22Rv1 (cell line): Measurements from ENCODE around the gene MDM1.

Experiments
- CTCF ChIP-seq: fragments of 450-650 bp; IDR thresholded peaks from 2 replicates; pipeline ENCODE4 v1.5.1; 2017; ENCODE audit warnings: mild to moderate bottlenecking
- ZFX ChIP-seq: fragments of 450-650 bp; IDR thresholded peaks from 2 replicates; pipeline ENCODE4 v1.6.1; 2017; ENCODE audit warnings: antibody characterized with exemption, borderline replicate concordance

DNA sequence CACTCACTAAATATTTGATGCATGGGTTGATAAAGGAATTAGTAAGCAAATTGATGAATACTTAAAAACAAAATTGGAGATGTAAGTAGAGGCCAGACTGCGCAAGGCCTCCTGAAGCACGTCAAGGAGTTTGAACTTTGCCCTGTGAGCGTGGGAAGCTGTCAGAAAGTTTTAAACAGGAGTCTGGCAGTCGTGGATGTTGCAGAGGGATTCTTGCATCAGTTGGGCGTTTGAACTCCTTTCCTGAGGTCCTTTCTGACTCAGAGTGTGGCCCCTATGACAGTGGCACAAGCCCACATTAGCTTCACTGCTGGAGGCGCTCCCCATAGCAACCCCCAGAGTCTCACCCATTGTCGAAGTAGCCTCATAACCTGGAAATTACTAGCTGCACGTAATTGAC, 60.8 kb downstream of the MDM1 start:
- TF ChIP-seq CTCF (no peak), ZFX (no peak)
